NB4 (cell line): Measurements from ENCODE around the gene HIRA.
A peak's percentile ranks its signal among the peaks of the same experiment; 100 is the strongest.
"Not testable (repeated sequence)": the region's sequence is repeated elsewhere in the genome, so short reads cannot be mapped to it uniquely, and the experiment has no call there.

ENCODE experiments used
- DNase-seq: peaks from one replicate; pipeline ENCODE4 v3.0.0; 2010; ENCODE audit warnings: low read depth
- H3K4me3 ChIP-seq: one replicate; pipeline ENCODE4 v1.5.1; 2011; ENCODE audit warnings: mild to moderate bottlenecking, low read depth, low read length, moderate library complexity
- CTCF ChIP-seq: IDR thresholded peaks from one replicate; pipeline ENCODE4 v1.5.1; 2012; ENCODE audit warnings: low read depth, low read length
- MAX ChIP-seq: IDR thresholded peaks from 2 replicates; pipeline ENCODE4 v1.6.1; 2011; ENCODE audit warnings: low read depth, low read length
- MYC ChIP-seq: IDR thresholded peaks from 2 replicates; pipeline ENCODE4 v1.6.1; 2011; ENCODE audit warnings: low read depth, low read length
- POLR2A ChIP-seq: IDR thresholded peaks from 2 replicates; pipeline ENCODE4 v1.6.1; 2011; ENCODE audit warnings: mild to moderate bottlenecking; ENCODE audit not compliant: insufficient read length; ENCODE audit errors: extremely low read depth

HIRA gene

DNA sequence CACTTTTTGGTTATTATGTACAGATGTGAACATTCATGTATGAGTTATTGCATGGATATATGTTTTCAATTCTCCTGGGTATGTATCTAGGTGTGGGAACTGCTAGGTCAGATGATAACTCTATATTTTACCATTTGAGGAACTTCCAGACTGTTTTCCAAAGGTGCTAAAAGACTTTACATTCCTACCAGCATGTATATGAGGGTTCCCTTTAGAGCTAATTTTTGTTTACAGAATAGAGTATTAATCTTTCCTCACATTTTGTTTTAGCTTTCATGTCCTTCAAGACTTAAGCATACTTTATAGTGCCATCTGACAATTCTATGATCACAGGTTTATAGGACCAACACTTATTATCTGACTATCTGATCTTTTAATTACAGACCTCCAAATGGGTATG, 59.6 kb downstream of the HIRA start:
- no peak for DNase-seq
- H3K4me3 ChIP-seq = no peak overlapping the region
- TF ChIP-seq MAX (no peak), POLR2A (no peak), MYC (no peak), CTCF (no peak)

GRCh38 chr22:19368876-19369275, 62.7 kb downstream of the HIRA start:
- TF ChIP-seq MAX (no peak), CTCF (no peak), MYC (no peak), POLR2A (no peak)
- no peak for DNase-seq
- H3K4me3 ChIP-seq = no peak overlapping the region

GRCh38 chr22:19367763-19368367, 63.7 kb downstream of the HIRA start:
- no peak overlapping the region for H3K4me3 ChIP-seq
- TF ChIP-seq MAX = no peak
- TF ChIP-seq CTCF = no peak
- TF ChIP-seq POLR2A = no peak
- no peak for TF ChIP-seq MYC
- no peak for DNase-seq

GRCh38 chr22:19363541-19363940, 68.0 kb downstream of the HIRA start:
- DNase-seq, H3K4me3 ChIP-seq: not testable (repeated sequence)

DNA sequence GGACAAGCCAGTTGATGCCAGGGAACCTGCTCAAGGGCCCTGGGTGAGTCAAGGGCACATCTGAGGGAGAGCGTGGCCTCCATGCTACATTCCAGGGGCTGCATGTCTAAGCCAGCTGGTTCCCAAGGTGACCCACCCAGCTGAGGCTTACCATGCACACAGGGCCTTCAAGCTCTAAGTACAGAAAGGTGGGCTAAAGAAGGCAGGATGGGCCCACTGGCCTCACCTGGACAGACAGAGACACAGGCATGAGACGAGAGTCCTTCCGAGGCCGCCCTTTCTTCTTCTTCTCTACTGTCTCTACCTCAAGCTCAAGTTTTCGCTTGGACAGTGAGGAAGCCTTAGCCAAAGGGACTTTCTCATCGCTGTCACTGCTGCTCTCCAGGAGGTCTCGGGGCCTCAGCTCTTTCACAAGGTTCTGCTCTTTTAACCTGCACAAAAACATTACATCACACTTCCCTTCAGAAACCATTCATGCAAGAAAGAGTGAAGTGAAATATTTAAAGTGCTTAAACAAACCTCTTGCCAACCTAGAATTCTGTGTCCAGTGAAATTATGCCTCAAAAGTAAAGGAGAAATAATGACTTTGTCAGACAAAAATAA, 69.9 kb downstream of the HIRA start:
- no peak for TF ChIP-seq MYC
- TF ChIP-seq CTCF = no peak
- no peak for TF ChIP-seq POLR2A
- no peak for TF ChIP-seq MAX
- peak; percentile 25 for DNase-seq
- H3K4me3 ChIP-seq = no peak overlapping the region

- no peak for DNase-seq
- no peak for TF ChIP-seq CTCF
- TF ChIP-seq POLR2A = no peak
- no peak for TF ChIP-seq MYC
- no peak for TF ChIP-seq MAX
- H3K4me3 ChIP-seq = no peak overlapping the region
Observed at GRCh38 chr22:19360862-19361261, 70.7 kb downstream of the HIRA start.
